ENCODE data around the gene SCRN2. TPM values are rescaled to one million over a fixed set of nuclear protein-coding genes. Genes with fewer than 3 reads are reported as not detected.

The SCRN2 gene
- total RNA-seq, 4 donors from 2014 or later: 13.9 to 24.8 (median 17.8) TPM

DNA sequence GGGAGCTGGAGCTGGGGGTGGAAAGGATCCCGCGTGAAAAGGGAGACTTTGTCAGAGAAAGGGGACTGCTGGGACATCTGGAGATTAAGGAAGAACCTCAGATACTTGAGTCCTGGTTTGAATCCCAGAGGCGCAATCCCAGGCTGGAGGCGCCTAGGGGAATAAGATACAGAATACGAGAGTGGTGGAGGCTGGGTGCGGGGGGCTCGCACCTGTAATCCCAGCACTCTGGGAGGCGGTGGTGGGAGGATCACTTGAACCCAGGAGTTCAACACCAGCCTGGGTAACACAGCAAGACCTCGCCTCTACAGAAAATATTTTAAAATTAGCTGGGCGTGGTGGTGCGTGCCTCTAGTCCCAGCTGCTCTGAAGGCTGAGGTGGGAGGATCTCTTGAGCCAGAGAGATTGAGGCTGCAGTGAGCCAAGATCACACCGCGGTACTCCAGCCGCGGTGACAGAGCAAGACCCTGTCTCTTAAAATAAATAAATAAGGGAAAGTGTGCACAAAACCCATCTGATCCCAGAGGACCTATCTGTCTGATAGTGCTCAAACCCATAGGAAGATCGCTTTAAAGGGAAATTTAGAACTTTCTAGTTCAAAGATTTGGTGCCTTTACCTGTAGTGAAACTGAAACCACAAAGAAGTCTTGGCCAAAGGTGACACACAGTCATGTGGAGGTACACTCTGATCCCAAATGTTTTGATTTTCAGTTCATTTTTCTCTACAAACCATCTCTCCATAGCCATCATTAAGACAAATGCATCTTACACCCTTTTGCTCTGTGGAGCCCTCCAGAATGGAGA is 617 bp upstream of the SCRN2 start:
- Histone ChIP-seq H3K27me3 (peaks cover 0 to 24% (median under 1%) of the 10 kb centered on the region in 4 donors), H3K36me3 (peaks cover 0 to 21% (median 0%) of the 10 kb centered on the region in 3 donors), H3K27ac (peak overlapping the region; percentile 47 to 86 (median 82)), H3K4me1 (peaks cover 20 to 61% (median 24%) of the 10 kb centered on the region in 3 donors), H3K4me3 (peak overlapping the region in 2 of 4 donors; percentile 88 to 91), H3K9me3 (no peaks in the 10 kb centered on the region)
- 54 to 61% methylated on average over 12 to 16 of the region's 16 CpGs for WGBS, 2 donors
- DNase-seq: no peak
- TF ChIP-seq, protein P1, sequence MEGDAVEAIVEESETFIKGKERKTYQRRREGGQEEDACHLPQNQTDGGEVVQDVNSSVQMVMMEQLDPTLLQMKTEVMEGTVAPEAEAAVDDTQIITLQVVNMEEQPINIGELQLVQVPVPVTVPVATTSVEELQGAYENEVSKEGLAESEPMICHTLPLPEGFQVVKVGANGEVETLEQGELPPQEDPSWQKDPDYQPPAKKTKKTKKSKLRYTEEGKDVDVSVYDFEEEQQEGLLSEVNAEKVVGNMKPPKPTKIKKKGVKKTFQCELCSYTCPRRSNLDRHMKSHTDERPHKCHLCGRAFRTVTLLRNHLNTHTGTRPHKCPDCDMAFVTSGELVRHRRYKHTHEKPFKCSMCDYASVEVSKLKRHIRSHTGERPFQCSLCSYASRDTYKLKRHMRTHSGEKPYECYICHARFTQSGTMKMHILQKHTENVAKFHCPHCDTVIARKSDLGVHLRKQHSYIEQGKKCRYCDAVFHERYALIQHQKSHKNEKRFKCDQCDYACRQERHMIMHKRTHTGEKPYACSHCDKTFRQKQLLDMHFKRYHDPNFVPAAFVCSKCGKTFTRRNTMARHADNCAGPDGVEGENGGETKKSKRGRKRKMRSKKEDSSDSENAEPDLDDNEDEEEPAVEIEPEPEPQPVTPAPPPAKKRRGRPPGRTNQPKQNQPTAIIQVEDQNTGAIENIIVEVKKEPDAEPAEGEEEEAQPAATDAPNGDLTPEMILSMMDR (IDR thresholded peaks at IDR 0.05): no peak
- no peak for TF ChIP-seq POLR2A (IDR thresholded peaks at IDR 0.05)
- intact Hi-C loops (cut with DNase I): loop anchor here (2.0 kb wide), 1 partner anchor 49 kb away; no protein-coding TSS in a partner anchor

DNA sequence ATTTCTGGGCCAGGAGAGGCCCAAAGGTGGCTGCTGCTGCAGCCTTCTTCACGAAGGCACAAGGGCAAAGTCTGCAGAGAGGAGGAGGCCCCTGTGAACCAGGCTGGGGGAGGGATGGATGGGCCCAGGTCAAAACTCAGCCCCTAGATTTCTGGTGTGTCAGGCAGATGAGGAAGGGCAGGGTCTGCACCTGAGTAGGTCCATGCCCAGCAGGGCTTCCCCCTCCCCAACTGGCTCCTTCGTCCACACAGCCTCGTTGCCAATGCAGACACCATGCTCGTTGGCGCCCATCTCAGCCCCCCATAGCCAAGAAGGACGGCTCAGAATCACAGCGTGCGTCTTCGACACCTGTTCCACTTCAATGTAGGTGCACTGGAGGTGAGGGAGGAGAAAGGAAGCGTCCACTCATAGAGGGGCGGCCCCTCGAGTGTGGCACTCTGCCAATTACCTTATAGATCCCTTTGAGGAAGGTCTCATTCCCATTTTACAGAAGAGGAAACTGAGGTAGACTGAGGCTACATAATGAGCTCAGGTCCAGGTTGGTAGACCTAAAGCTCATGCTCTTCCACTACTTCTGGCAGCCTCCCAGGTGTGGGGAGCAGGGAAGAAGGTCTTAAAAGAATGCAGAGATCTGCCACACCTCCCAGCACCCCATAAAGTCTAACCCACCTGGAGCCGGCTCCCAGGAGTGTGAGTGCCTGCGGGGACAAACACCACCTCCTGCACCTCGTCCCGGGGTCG is 902 bp downstream of the SCRN2 start:
- TF ChIP-seq POLR2A (IDR thresholded peaks at IDR 0.05): no peak
- TF ChIP-seq, protein P1 (IDR thresholded peaks at IDR 0.05): no peak
- DNase-seq: no peak
- Histone ChIP-seq H3K4me1 (peaks cover 19 to 56% (median 24%) of the 10 kb centered on the region in 3 donors), H3K27me3 (peaks cover 0 to 9% (median 0%) of the 10 kb centered on the region in 4 donors), H3K4me3 (peak overlapping the region; percentile 79 to 92 (median 90)), H3K36me3 (peaks cover 0 to 35% (median 0%) of the 10 kb centered on the region in 3 donors), H3K27ac (peak overlapping the region; percentile 47 to 86 (median 82)), H3K9me3 (no peaks in the 10 kb centered on the region)
- WGBS, 2 donors: 44 to 62% methylated on average over 7 to 10 of the region's 17 CpGs
- intact Hi-C loops (cut with DNase I): loop anchor here (2.0 kb wide), 1 partner anchor 51 kb away; no protein-coding TSS in a partner anchor

DNA sequence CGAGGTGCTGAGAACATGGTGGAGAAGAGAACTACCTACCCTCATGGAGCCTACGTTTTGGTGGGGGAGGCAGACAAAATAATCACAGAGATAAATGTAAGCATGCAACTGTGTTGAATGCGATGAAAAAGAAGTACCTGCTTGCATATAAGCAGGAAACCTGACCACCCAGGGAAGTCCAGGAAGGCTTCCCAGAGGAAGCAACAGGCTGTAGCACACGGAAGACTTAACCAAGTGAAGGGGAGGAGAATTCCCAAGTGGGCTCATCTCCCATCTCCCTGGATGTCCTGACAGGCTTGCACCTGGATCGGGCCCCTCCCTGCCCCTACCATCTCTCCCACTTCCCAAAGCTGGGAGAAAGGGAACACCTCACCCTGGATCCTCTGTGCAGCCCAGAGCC is 2.0 kb downstream of the SCRN2 start:
- WGBS, 2 donors: 85 to 89% methylated on average over 5 of the region's 5 CpGs
- no peaks in the 10 kb centered on the region for H3K9me3 ChIP-seq
- DNase-seq: no peak
- H3K4me3 ChIP-seq: no peak overlapping the region
- H3K27ac ChIP-seq: no peak overlapping the region
- TF ChIP-seq POLR2A (IDR thresholded peaks at IDR 0.05): no peak
- TF ChIP-seq, protein P1 (IDR thresholded peaks at IDR 0.05): no peak
- peaks cover 0 to 35% (median 0%) of the 10 kb centered on the region in 3 donors for H3K36me3 ChIP-seq
- intact Hi-C loops (cut with DNase I): no loop called here
- peaks cover 19 to 55% (median 24%) of the 10 kb centered on the region in 3 donors for H3K4me1 ChIP-seq
- H3K27me3 ChIP-seq: no peaks in the 10 kb centered on the region

DNA sequence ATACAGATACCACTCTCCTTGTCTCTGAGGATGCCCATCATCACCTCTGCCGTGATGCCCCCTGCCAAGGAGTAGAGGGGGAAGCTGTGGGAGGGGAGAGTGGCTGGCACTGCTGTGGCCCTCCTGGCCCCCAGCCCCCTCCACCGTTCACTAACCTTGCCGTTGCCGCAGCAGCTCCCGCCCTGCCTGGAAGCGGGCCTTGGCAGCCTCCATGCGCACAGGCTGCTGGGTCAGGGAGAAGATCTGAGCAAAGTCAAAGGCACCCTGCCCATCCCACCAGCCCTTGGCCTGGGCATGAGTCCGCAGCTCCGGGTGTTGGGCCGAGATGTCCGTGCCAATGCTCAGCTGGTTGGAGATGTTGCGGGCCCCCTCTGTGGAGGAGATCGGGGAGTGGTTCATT is 2.4 kb downstream of the SCRN2 start:
- Histone ChIP-seq H3K27ac (no peak overlapping the region), H3K36me3 (peaks cover 0 to 35% (median 0%) of the 10 kb centered on the region in 3 donors), H3K9me3 (no peaks in the 10 kb centered on the region), H3K27me3 (no peaks in the 10 kb centered on the region), H3K4me1 (peaks cover 17 to 51% (median 24%) of the 10 kb centered on the region in 3 donors), H3K4me3 (no peak overlapping the region)
- 90 to 100% methylated on average over 1 to 2 of the region's 13 CpGs for WGBS, 2 donors
- intact Hi-C loops (cut with DNase I): no loop called here
- TF ChIP-seq, protein P1 (IDR thresholded peaks at IDR 0.05): no peak
- no peak for TF ChIP-seq POLR2A (IDR thresholded peaks at IDR 0.05)
- no peak for DNase-seq
